GM12878 (cell line): ENCODE results near the gene COL8A2.

Source experiments
- CTCF ChIP-seq, 3 experiments: IDR thresholded peaks in 2 of 3; conservative IDR thresholded peaks in 1 of 3; 2 replicates each; pipeline ENCODE4 v1.5.1; 2011; ENCODE audit warnings: low read depth in 3 of 3, low read length in 3 of 3, mild to moderate bottlenecking in 3 of 3, control low read depth in 2 of 3, moderate library complexity in 2 of 3, inconsistent platforms in 1 of 3, mixed read lengths in 1 of 3; ENCODE audit not compliant: control insufficient read depth in 2 of 3, insufficient read depth in 1 of 3; ENCODE audit errors: extremely low read depth in 1 of 3
- KLF5 ChIP-seq: fragments of 450-650 bp; IDR thresholded peaks from 2 replicates; pipeline ENCODE4 v1.6.1; 2014; ENCODE audit warnings: mild to moderate bottlenecking; ENCODE audit not compliant: partially characterized antibody
- POU2F2 ChIP-seq: IDR thresholded peaks from 3 replicates; pipeline ENCODE4 v1.6.1; 2011; ENCODE audit warnings: low read depth, mild to moderate bottlenecking, low read length, borderline replicate concordance
- TF ChIP-seq, protein P1 (sequence below): IDR thresholded peaks from 2 replicates; pipeline ENCODE4 v1.6.1; 2011; ENCODE audit warnings: borderline replicate concordance, low read depth, mild to moderate bottlenecking, moderate library complexity, low read length; ENCODE audit not compliant: insufficient read depth, poor library complexity, severe bottlenecking

- TF ChIP-seq KLF5 (no peak), CTCF (IDR thresholded peaks at IDR 0.05 in 2 of 3, conservative IDR thresholded peaks at IDR 0.05 in 1 of 3; ENCODE audit: control insufficient read depth in 2 of 3, extremely low read depth in 1 of 3, insufficient read depth in 1 of 3, low read depth in 3 of 3, low read length in 3 of 3) (no peak), POU2F2 (no peak)
- TF ChIP-seq, protein P1, sequence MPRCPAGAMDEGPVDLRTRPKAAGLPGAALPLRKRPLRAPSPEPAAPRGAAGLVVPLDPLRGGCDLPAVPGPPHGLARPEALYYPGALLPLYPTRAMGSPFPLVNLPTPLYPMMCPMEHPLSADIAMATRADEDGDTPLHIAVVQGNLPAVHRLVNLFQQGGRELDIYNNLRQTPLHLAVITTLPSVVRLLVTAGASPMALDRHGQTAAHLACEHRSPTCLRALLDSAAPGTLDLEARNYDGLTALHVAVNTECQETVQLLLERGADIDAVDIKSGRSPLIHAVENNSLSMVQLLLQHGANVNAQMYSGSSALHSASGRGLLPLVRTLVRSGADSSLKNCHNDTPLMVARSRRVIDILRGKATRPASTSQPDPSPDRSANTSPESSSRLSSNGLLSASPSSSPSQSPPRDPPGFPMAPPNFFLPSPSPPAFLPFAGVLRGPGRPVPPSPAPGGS: no peak
These were observed 9.1 kb downstream of the COL8A2 start for GRCh38 chr1:36115931-36116330.
